A172 (cell line): ENCODE measurements around the gene CAMSAP2. TPM values are rescaled to one million over a fixed set of nuclear protein-coding genes. Genes with fewer than 3 reads are reported as not detected.

Source experiments
- DNase-seq: peaks from one replicate; pipeline ENCODE4 v3.0.0-alpha.2; 2015; ENCODE audit warnings: low spot score
- total RNA-seq: library from RNA; depleted of rRNA; stranded (reverse); fragments of >200 nt; shearing (Covaris generic); gene quantifications from 2 replicates; pipeline ENCODE4 v1.2.3, GENCODE V29; 2014; rRNA removed

The CAMSAP2 gene
- total RNA-seq, 1 experiment from 2014 or later, result 67.7 TPM

DNA sequence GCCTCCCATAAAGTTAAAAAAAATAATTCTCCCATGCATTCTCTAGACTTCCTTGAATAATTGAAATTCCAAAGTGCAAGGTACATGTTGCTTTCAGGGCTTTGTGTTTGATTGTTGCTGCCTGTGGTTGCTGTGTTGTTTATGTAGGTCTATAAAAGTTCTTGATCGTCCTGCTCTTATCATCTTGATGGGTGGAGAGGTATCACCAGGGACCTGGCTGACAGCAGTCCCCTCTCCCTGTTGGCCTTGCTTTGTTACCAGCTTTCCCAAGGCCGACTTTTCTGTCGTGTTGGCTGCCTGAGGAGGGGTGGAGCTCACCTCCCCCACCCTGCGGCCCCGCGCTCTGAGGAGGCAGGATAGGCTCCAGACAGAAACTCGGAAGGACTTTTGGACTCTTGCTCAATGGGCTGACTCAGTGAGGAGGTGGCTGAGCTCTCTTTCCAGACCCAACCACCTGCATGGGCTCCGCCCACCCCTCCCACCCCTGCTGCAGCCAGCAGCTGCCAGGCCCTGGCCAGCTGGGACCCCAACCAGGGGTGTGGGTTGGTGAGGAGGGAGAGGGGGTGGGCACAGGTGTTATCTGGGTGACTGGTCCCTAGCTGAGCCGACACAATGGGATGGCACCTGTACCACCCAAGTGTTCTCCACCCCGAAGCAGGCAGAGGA, 158.0 kb downstream of the CAMSAP2 start:
- peak; percentile 90 for DNase-seq

DNA sequence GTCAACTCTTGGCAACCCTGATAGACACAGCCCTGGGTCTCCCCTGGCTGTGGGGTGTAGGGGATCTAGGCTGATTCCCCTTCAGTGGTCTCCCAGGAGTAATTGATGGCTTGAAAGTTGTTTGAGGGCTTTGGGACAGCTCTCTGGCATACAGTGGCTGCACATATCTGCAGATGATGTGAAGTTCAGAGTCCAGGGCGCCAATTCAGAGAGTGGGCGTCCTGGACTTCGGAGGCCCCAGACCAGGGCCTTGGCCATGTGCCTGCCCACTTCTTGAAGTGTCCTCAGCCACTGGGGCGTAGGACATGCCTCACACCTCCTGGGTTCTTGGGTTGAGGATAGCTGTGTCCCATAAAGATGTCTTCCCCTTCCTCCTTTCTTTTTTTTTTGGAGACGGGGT, 158.6 kb downstream of the CAMSAP2 start:
- DNase-seq, result no peak

- no peak for DNase-seq
Observed at GRCh38 chr1:200899015-200899386, 160.3 kb downstream of the CAMSAP2 start.

GRCh38 chr1:200899451-200899915, 160.8 kb downstream of the CAMSAP2 start:
- no peak for DNase-seq

- no peak for DNase-seq
Observed at GRCh38 chr1:200899954-200900867, 161.5 kb downstream of the CAMSAP2 start.

- no peak for DNase-seq
Observed at GRCh38 chr1:200900877-200901276, 162.2 kb downstream of the CAMSAP2 start.

GRCh38 chr1:200901350-200901749, 162.7 kb downstream of the CAMSAP2 start:
- no peak for DNase-seq

GRCh38 chr1:200901796-200902444, 163.2 kb downstream of the CAMSAP2 start:
- DNase-seq, result no peak

GRCh38 chr1:200903793-200904192, 165.1 kb downstream of the CAMSAP2 start:
- DNase-seq, result no peak

- DNase-seq, result no peak
Observed at GRCh38 chr1:200904772-200905171, 166.1 kb downstream of the CAMSAP2 start.

- peak; percentile 61 for DNase-seq
Observed at GRCh38 chr1:200905411-200906052, 166.8 kb downstream of the CAMSAP2 start.

- DNase-seq, result no peak
Observed at GRCh38 chr1:200906491-200906890, 167.8 kb downstream of the CAMSAP2 start.

GRCh38 chr1:200907611-200908097, 169.0 kb downstream of the CAMSAP2 start:
- DNase-seq, result no peak

DNA sequence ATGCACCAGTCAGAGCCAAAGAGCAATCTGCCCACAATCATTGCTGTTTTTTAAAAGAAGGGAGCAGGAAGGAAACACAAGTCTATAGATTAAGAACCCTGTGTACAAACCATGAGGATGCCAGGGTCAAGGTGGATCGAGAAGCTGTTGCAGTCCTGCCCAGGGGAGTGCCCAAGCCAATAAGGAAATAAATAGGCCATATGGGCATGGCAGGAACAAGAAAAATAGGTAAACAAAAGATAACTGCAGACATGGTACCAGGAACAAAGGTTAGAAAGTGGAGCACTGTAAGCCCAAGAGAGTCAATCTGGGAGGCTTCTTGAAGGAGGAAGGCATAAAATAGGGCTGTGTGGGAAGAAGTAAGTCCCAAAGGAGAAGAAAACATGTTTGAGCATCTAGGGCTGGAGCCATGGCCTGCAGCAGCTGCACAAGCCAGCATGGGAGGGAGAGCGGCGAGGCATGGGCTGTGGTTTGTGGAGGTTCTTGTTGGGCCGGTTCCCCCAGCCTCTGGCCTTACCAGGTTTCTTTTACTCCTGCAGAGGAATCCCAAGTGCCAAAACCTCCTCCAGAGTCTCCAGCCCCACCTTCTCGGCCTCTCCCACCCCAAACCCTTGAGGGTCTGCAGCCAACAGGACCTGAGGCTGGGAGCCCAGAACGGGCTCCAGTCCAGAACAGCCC, 169.6 kb downstream of the CAMSAP2 start:
- DNase-seq, result no peak

GRCh38 chr1:200909071-200909470, 170.4 kb downstream of the CAMSAP2 start:
- no peak for DNase-seq

GRCh38 chr1:200909757-200910239, 171.1 kb downstream of the CAMSAP2 start:
- DNase-seq, result no peak

Other genes starting within 250 kb of the CAMSAP2 start
- gene KIF14, start 118.1 kb upstream of the CAMSAP2 start, total RNA-seq, result 32.0 and 36.1 TPM in 2 replicates
- gene DDX59, start 69.0 kb upstream of the CAMSAP2 start, total RNA-seq, result 19.9 and 20.8 TPM in 2 replicates
- not detected in 2 replicates for gene GPR25, start 134.1 kb downstream of the CAMSAP2 start, total RNA-seq
- 4.6 and 10.9 TPM in 2 replicates for gene INAVA, start 156.0 kb downstream of the CAMSAP2 start, total RNA-seq